Panc1 (cell line): ENCODE measurements around the gene KRTAP4-6. TPM values are rescaled to one million over a fixed set of nuclear protein-coding genes. Genes with fewer than 3 reads are reported as not detected.

Experiments
- ATAC-seq: fragments of 200-7000 bp; cut with Tn5 transposase; 2 replicates; pipeline ENCODE4 v1.9.1; 2020; ENCODE audit warnings: mild to moderate bottlenecking, moderate library complexity
- BruUV-seq: library from RNA; stranded (reverse); fragments of 400-500 nt; replicated peaks from 2 replicates; lab custom pipeline; 2021; lab: Mats Ljungman, UMichigan
- CTCF ChIA-PET: fragments of 300-600 bp; sonication (Branson Sonifier 250); formaldehyde crosslinking; loops from one replicate; lab custom pipeline; 2022; ENCODE audit warnings: antibody characterized with exemption; lab: Charles Lee
- POLR2A ChIA-PET: fragments of 300-600 bp; sonication (Branson Sonifier 250); formaldehyde crosslinking; loops from one replicate; lab custom pipeline; 2022; ENCODE audit warnings: antibody characterized with exemption; lab: Charles Lee
- DNase-seq: peaks from one replicate; pipeline ENCODE4 v3.0.0-alpha.2; 2010; ENCODE audit warnings: low read depth, low spot score
- H3K27ac ChIP-seq: 2 replicates; pipeline ENCODE4 v1.5.1; 2011; ENCODE audit warnings: mild to moderate bottlenecking, low read length, inconsistent platforms
- H3K27me3 ChIP-seq: fragments of 200-500 bp; sonication (Bioruptor generic); 2 replicates; pipeline ENCODE4 v1.6.0; 2014; ENCODE audit warnings: low read length, inconsistent platforms; ENCODE audit not compliant: control insufficient read depth, insufficient read depth
- H3K36me3 ChIP-seq: fragments of 200-500 bp; sonication (Bioruptor generic); 2 replicates; pipeline ENCODE4 v1.5.1; 2014; ENCODE audit warnings: inconsistent platforms, mild to moderate bottlenecking, low read length, moderate library complexity; ENCODE audit not compliant: control insufficient read depth, insufficient read depth
- H3K4me1 ChIP-seq: 2 replicates; pipeline ENCODE4 v1.5.1; 2011; ENCODE audit warnings: inconsistent platforms, mild to moderate bottlenecking, low read length, moderate library complexity; ENCODE audit not compliant: control insufficient read depth, insufficient read depth
- H3K4me3 ChIP-seq, 2 experiments: 2 replicates each; pipeline ENCODE4 v1.5.1; 2011 to 2012; ENCODE audit warnings: low read depth in 2 of 2, low read length in 2 of 2, mild to moderate bottlenecking in 2 of 2, inconsistent platforms in 1 of 2, moderate library complexity in 1 of 2
- H3K9me3 ChIP-seq: fragments of 200-500 bp; sonication (Bioruptor generic); 2 replicates; pipeline ENCODE4 v1.5.1; 2014; ENCODE audit warnings: low read depth, mild to moderate bottlenecking, inconsistent platforms, low read length, moderate library complexity; ENCODE audit not compliant: control insufficient read depth, insufficient read depth
- CTCF ChIP-seq: fragments of 450-650 bp; IDR thresholded peaks from 2 replicates; pipeline ENCODE4 v1.5.1; 2017; ENCODE audit warnings: mild to moderate bottlenecking
- POLR2AphosphoS5 ChIP-seq: IDR thresholded peaks from 2 replicates; pipeline ENCODE4 v1.6.1; 2012; ENCODE audit warnings: mild to moderate bottlenecking, low read depth, low read length, moderate library complexity
- REST ChIP-seq, 2 experiments: IDR thresholded peaks; 2 replicates each; pipeline ENCODE4 v1.6.1; 2011 to 2012; ENCODE audit warnings: low read depth in 2 of 2, control low read depth in 1 of 2, low read length in 1 of 2, mild to moderate bottlenecking in 1 of 2, moderate library complexity in 1 of 2; ENCODE audit not compliant: insufficient read depth in 1 of 2
- SIN3A ChIP-seq: IDR thresholded peaks from 2 replicates; pipeline ENCODE4 v1.6.1; 2012; ENCODE audit warnings: low read depth, mild to moderate bottlenecking, low read length, moderate library complexity, borderline replicate concordance; ENCODE audit not compliant: insufficient read depth
- TCF7L2 ChIP-seq: IDR thresholded peaks from 2 replicates; pipeline ENCODE4 v1.6.1; 2011; ENCODE audit warnings: mild to moderate bottlenecking, low read depth, low read length, inconsistent platforms
- in situ Hi-C: cut with HindIII; loops from 2 replicates; pipeline ENCODE4 v1.10.0; 2016; ENCODE audit warnings: low sequenced_read_pairs, low pct_unique_long_range_greater_than_20kb
- intact Hi-C: fragments of 100-400 bp; cut with micrococcal nuclease; formaldehyde crosslinking; loops from one replicate; pipeline ENCODE4 v1.10.0; 2022; ENCODE audit not compliant: unreplicated experiment
- total RNA-seq: library from RNA; stranded (reverse); gene quantifications from one replicate; pipeline ENCODE4 v1.2.1, GENCODE V29; 2021; ENCODE audit not compliant: unreplicated experiment

Gene KRTAP4-6
- total RNA-seq, 1 experiment from 2014 or later = not detected

GRCh38 chr17:41184480-41184961 lies 44.2 kb upstream of the KRTAP4-6 start, which contains the start of gene KRTAP4-1:
KRTAP4-1 (minus strand) TSS chr17:41184911; CDS start chr17:41184854, 57 bp downstream.
- Histone ChIP-seq H3K9me3 (no peaks in the 10 kb centered on the region), H3K4me3 (no peak within 1 kb of the TSS), H3K4me1 (no peaks in the 10 kb centered on the region), H3K36me3 (no peaks in the 10 kb centered on the region), H3K27ac (no peak within 1 kb of the TSS), H3K27me3 (peaks cover 6% of the 10 kb centered on the region; the same call in 1 of the 2 replicates)
- TF ChIP-seq POLR2AphosphoS5 (no peak), CTCF (no peak), SIN3A (no peak), TCF7L2 (no peak), REST (IDR thresholded peaks at IDR 0.05; ENCODE audit: insufficient read depth in 1 of 2, low read depth in 2 of 2, low read length in 1 of 2) (no peak)
- in situ Hi-C loops (no loop called here), intact Hi-C loops (no loop called here)
- ChIA-PET CTCF (no interaction called here), POLR2A (no interaction called here)
- BruUV-seq = no TSS peak
- no peak for DNase-seq
- no peak for ATAC-seq

GRCh38 chr17:41178843-41179616 lies 38.7 kb upstream of the KRTAP4-6 start:
- ATAC-seq (no peak), DNase-seq (no peak)
- H3K27ac ChIP-seq = no peak overlapping the region
- intact Hi-C loops (no loop called here), in situ Hi-C loops (no loop called here)
- ChIA-PET POLR2A (no interaction called here), CTCF (no interaction called here)
- no TSS peak for BruUV-seq
- no peaks in the 10 kb centered on the region for H3K36me3 ChIP-seq
- H3K9me3 ChIP-seq = no peaks in the 10 kb centered on the region
- TF ChIP-seq REST (IDR thresholded peaks at IDR 0.05; ENCODE audit: insufficient read depth in 1 of 2, low read depth in 2 of 2, low read length in 1 of 2) = no peak
- TF ChIP-seq POLR2AphosphoS5 = no peak
- TF ChIP-seq SIN3A = no peak
- no peak for TF ChIP-seq CTCF
- TF ChIP-seq TCF7L2 = no peak
- peaks cover 15% of the 10 kb centered on the region for H3K27me3 ChIP-seq
- no peaks in the 10 kb centered on the region for H3K4me1 ChIP-seq
- no peak overlapping the region for H3K4me3 ChIP-seq
